H9 (cell line): ENCODE data around the gene ZBTB9. TPM values are rescaled to one million over a fixed set of nuclear protein-coding genes. Genes with fewer than 3 reads are reported as not detected.

ENCODE experiments used
- DNase-seq: peaks from one replicate; pipeline ENCODE4 v3.0.0-alpha.2; 2017
- H2AFZ ChIP-seq: one replicate; pipeline ENCODE4 v1.6.1; 2013; ENCODE audit warnings: mild to moderate bottlenecking, low read length, control low read depth, moderate library complexity
- H2AK5ac ChIP-seq: 2 replicates; pipeline ENCODE4 v1.6.1; 2013; ENCODE audit warnings: low read length, control low read depth, mixed read lengths; ENCODE audit not compliant: insufficient read length
- H2BK120ac ChIP-seq: one replicate; pipeline ENCODE4 v1.6.1; 2013; ENCODE audit warnings: low read depth, mild to moderate bottlenecking, low read length, control low read depth, inconsistent platforms; ENCODE audit not compliant: poor library complexity, severe bottlenecking
- H2BK12ac ChIP-seq: 2 replicates; pipeline ENCODE4 v1.6.1; 2013; ENCODE audit warnings: low read length, control low read depth, mixed read lengths, low read depth; ENCODE audit not compliant: insufficient read length
- H2BK15ac ChIP-seq: 2 replicates; pipeline ENCODE4 v1.6.1; 2013; ENCODE audit warnings: low read depth, low read length, control low read depth
- H2BK20ac ChIP-seq: one replicate; pipeline ENCODE4 v1.6.1; 2013; ENCODE audit warnings: low read depth, mild to moderate bottlenecking, low read length, control low read depth, inconsistent platforms; ENCODE audit not compliant: poor library complexity, severe bottlenecking
- H2BK5ac ChIP-seq: 2 replicates; pipeline ENCODE4 v1.6.1; 2013; ENCODE audit warnings: low read length, control low read depth, mixed read lengths; ENCODE audit not compliant: insufficient read length
- H3K14ac ChIP-seq: 2 replicates; pipeline ENCODE4 v1.6.1; 2013; ENCODE audit warnings: low read length, control low read depth; ENCODE audit not compliant: insufficient read depth
- H3K18ac ChIP-seq: 2 replicates; pipeline ENCODE4 v1.6.1; 2013; ENCODE audit warnings: low read depth, mild to moderate bottlenecking, mixed read lengths, low read length, control low read depth; ENCODE audit not compliant: insufficient read length
- H3K23ac ChIP-seq: 2 replicates; pipeline ENCODE4 v1.6.1; 2013; ENCODE audit warnings: low read length, control low read depth, mixed read lengths, low read depth; ENCODE audit not compliant: insufficient read length
- H3K23me2 ChIP-seq: 2 replicates; pipeline ENCODE4 v1.6.1; 2013; ENCODE audit warnings: low read depth, mild to moderate bottlenecking, mixed read lengths, low read length, control low read depth; ENCODE audit not compliant: insufficient read length, poor library complexity, severe bottlenecking
- H3K27ac ChIP-seq: 2 replicates; pipeline ENCODE4 v1.5.1; 2013; ENCODE audit warnings: low read length, control low read depth, mixed read lengths, low read depth; ENCODE audit not compliant: insufficient read length
- H3K27me3 ChIP-seq: 2 replicates; pipeline ENCODE4 v1.6.1; 2013; ENCODE audit warnings: low read length, control low read depth, inconsistent platforms; ENCODE audit not compliant: insufficient read depth
- H3K4ac ChIP-seq: 2 replicates; pipeline ENCODE4 v1.6.1; 2013; ENCODE audit warnings: low read depth, mild to moderate bottlenecking, control low read depth, inconsistent platforms, low read length, moderate library complexity
- H3K4me1 ChIP-seq: 2 replicates; pipeline ENCODE4 v1.6.1; 2013; ENCODE audit warnings: low read length, control low read depth, inconsistent platforms; ENCODE audit not compliant: insufficient read depth
- H3K4me2 ChIP-seq: 2 replicates; pipeline ENCODE4 v1.6.1; 2013; ENCODE audit warnings: low read length, control low read depth, mixed read lengths; ENCODE audit not compliant: insufficient read length, insufficient read depth
- H3K56ac ChIP-seq: 2 replicates; pipeline ENCODE4 v1.6.1; 2013; ENCODE audit warnings: low read depth, mild to moderate bottlenecking, mixed read lengths, low read length, control low read depth; ENCODE audit not compliant: insufficient read length
- H3K79me1 ChIP-seq: 2 replicates; pipeline ENCODE4 v1.6.1; 2013; ENCODE audit warnings: low read depth, mild to moderate bottlenecking, moderate library complexity, low read length, control low read depth, inconsistent platforms; ENCODE audit not compliant: insufficient read depth, poor library complexity, severe bottlenecking
- H3K79me2 ChIP-seq: 2 replicates; pipeline ENCODE4 v1.6.1; 2013; ENCODE audit warnings: low read length, control low read depth, inconsistent platforms; ENCODE audit not compliant: insufficient read depth
- H3K9ac ChIP-seq: 2 replicates; pipeline ENCODE4 v1.6.1; 2013; ENCODE audit warnings: low read length, control low read depth, mixed read lengths; ENCODE audit not compliant: insufficient read length; ENCODE audit errors: extremely low read depth
- H3K9me3 ChIP-seq: one replicate; pipeline ENCODE4 v1.6.1; 2013; ENCODE audit warnings: low read depth, low read length, inconsistent platforms; ENCODE audit not compliant: control insufficient read depth
- H3T11ph ChIP-seq: one replicate; pipeline ENCODE4 v1.6.1; 2013; ENCODE audit warnings: mild to moderate bottlenecking, low read length, control low read depth, inconsistent platforms
- H4K20me1 ChIP-seq: one replicate; pipeline ENCODE4 v1.6.1; 2013; ENCODE audit not compliant: control insufficient read depth, insufficient read length, insufficient read depth
- H4K5ac ChIP-seq: 2 replicates; pipeline ENCODE4 v1.6.1; 2013; ENCODE audit warnings: low read depth, mild to moderate bottlenecking, mixed read lengths, low read length, control low read depth; ENCODE audit not compliant: insufficient read length
- H4K8ac ChIP-seq: replicated peaks from 2 replicates; pipeline ENCODE4 v1.6.1; 2013; ENCODE audit warnings: low read length, control low read depth, mixed read lengths, low read depth; ENCODE audit not compliant: insufficient read length
- H4K91ac ChIP-seq: 2 replicates; pipeline ENCODE4 v1.6.1; 2013; ENCODE audit warnings: low read depth, mild to moderate bottlenecking, moderate library complexity, mixed read lengths, low read length, control low read depth; ENCODE audit not compliant: insufficient read length
- H3K27ac Mint-ChIP-seq, 3 experiments: 2 replicates in 2 of 3; 3 replicates in 1 of 3; pipeline ENCODE4 v1.8.0; 2020 to 2021; ENCODE audit warnings: mixed read lengths in 3 of 3, mild to moderate bottlenecking in 1 of 3, moderate library complexity in 1 of 3
- H3K27me3 Mint-ChIP-seq: 2 replicates; pipeline ENCODE4 v1.8.0; 2021; ENCODE audit warnings: low read depth, mild to moderate bottlenecking, moderate library complexity, mixed read lengths
- H3K36me3 Mint-ChIP-seq, 3 experiments: 2 replicates in 2 of 3; 3 replicates in 1 of 3; pipeline ENCODE4 v1.8.0; 2020 to 2021; ENCODE audit warnings: low read depth in 3 of 3, mixed read lengths in 3 of 3; ENCODE audit not compliant: insufficient read depth in 1 of 3
- H3K4me1 Mint-ChIP-seq, 2 experiments: 2 replicates each; pipeline ENCODE4 v1.8.0; 2020; ENCODE audit warnings: mixed read lengths in 2 of 2
- H3K4me3 Mint-ChIP-seq, 2 experiments: 2 replicates in 1 of 2; 3 replicates in 1 of 2; pipeline ENCODE4 v1.8.0; 2020 to 2021; ENCODE audit warnings: mild to moderate bottlenecking in 2 of 2, mixed read lengths in 2 of 2, moderate library complexity in 1 of 2
- H3K9me3 Mint-ChIP-seq, 2 experiments: 2 replicates in 1 of 2; 3 replicates in 1 of 2; pipeline ENCODE4 v1.8.0; 2020; ENCODE audit warnings: mild to moderate bottlenecking in 2 of 2, mixed read lengths in 2 of 2, moderate library complexity in 1 of 2
- WGBS: extraction: QIAGEN DNeasy Blood & Tissue Kit; methylation state at CpG from one replicate; pipeline ENCODE4 v1.1.7; 2013; ENCODE audit warnings: missing lambda C conversion rate, low lambda C conversion rate, mixed read lengths; ENCODE audit not compliant: insufficient read length; ENCODE audit errors: extremely low coverage; 5-methylcytosine and 5-hydroxymethylcytosine counted together
- total RNA-seq: library from RNA; stranded (reverse); gene quantifications from 2 replicates; pipeline ENCODE4 v1.2.1, GENCODE V29; 2021
- TF ChIP-seq, protein P1 (sequence below): fragments of 200-600 bp; sonication (generic); conservative IDR thresholded peaks from 3 replicates; pipeline ENCODE4 v1.8.0; 2021; ENCODE audit warnings: antibody characterized with exemption, mild to moderate bottlenecking

Gene ZBTB9
- total RNA-seq, 1 experiment from 2014 or later, result 53.1 TPM

DNA sequence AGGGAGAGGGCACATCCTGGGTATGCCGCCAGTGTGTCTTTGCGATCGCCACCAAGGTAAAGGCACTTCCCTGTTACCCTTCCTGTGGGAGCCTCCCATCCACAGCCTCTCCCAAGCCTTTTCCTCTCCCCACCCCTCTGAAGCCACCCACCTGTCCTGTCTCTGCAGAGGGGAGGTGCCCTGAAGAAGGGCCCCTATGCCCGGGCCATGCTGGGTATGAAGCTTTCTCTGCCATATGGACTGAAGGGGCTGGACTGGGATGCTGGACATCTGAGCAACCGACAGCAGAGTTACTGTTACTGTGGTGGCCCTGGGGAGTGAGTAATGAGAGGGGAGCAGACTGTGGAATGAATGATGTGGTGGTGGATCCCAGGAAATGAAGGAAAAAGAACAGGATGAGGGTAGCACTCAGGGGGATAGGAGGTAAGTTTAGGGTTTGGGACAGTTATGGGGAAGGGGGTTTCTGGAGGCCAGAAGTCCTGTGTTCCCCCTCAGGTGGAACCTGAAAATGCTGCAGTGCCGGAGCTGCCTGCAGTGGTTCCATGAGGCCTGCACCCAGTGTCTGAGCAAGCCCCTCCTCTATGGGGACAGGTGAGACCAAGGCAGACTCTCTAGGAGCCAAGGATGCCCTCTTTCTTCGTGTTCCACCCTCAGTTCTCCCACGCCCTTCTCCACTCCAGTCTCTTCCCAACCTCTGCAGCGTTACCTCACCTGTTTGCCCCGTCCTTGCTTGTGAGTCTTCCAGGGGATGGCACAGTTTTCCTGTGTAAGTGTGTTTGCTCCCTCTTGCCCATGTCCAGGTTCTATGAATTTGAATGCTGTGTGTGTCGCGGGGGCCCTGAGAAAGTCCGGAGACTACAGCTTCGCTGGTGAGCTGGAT lies 40.9 kb upstream of the ZBTB9 start:
- Histone ChIP-seq H2BK12ac (no peak overlapping the region), H3K4ac (no peak overlapping the region), H4K91ac (no peak overlapping the region), H3K4me1 (no peaks in the 10 kb centered on the region), H3K23me2 (peaks cover 23% of the 10 kb centered on the region), H4K8ac (no peak overlapping the region), H3K79me2 (peaks cover 10% of the 10 kb centered on the region; the same call in 1 of the 2 replicates), H3K56ac (no peak overlapping the region), H2BK15ac (no peak overlapping the region), H3K27ac (no peak overlapping the region), H4K20me1 (no peaks in the 10 kb centered on the region), H4K5ac (no peak overlapping the region), H3K9ac (no peak overlapping the region), H3K9me3 (no peaks in the 10 kb centered on the region), H2AFZ (no peak overlapping the region), H3K79me1 (no peaks in the 10 kb centered on the region), H2BK5ac (no peak overlapping the region), H3K23ac (no peak overlapping the region), H3K14ac (no peak overlapping the region), H3K27me3 (no peaks in the 10 kb centered on the region), H3K18ac (no peak overlapping the region), H2BK20ac (no peak overlapping the region), H2BK120ac (no peak overlapping the region), H2AK5ac (no peak overlapping the region), H3T11ph (no peak overlapping the region), H3K4me2 (no peak overlapping the region)
- TF ChIP-seq, protein P1, sequence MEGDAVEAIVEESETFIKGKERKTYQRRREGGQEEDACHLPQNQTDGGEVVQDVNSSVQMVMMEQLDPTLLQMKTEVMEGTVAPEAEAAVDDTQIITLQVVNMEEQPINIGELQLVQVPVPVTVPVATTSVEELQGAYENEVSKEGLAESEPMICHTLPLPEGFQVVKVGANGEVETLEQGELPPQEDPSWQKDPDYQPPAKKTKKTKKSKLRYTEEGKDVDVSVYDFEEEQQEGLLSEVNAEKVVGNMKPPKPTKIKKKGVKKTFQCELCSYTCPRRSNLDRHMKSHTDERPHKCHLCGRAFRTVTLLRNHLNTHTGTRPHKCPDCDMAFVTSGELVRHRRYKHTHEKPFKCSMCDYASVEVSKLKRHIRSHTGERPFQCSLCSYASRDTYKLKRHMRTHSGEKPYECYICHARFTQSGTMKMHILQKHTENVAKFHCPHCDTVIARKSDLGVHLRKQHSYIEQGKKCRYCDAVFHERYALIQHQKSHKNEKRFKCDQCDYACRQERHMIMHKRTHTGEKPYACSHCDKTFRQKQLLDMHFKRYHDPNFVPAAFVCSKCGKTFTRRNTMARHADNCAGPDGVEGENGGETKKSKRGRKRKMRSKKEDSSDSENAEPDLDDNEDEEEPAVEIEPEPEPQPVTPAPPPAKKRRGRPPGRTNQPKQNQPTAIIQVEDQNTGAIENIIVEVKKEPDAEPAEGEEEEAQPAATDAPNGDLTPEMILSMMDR, result no peak
- no CpG with 5 or more reads among the region's 14 CpGs for WGBS
- H3K27ac Mint-ChIP-seq, result peak overlapping the region in 2 of 3 experiments; percentile 10 to 58; a peak in 4 of 7 replicates
- no peaks in the 10 kb centered on the region for H3K9me3 Mint-ChIP-seq
- DNase-seq, result no peak
- peak overlapping the region; percentile 61 to 76; a peak in 3 of 5 replicates for H3K4me3 Mint-ChIP-seq
- H3K36me3 Mint-ChIP-seq, result peaks cover 30 to 59% (median 54%) of the 10 kb centered on the region in 3 experiments
- H3K27me3 Mint-ChIP-seq, result peaks cover 1% of the 10 kb centered on the region
- peaks cover 38 to 54% of the 10 kb centered on the region in 2 experiments for H3K4me1 Mint-ChIP-seq
